Neural cell (in vitro differentiated cells): ENCODE data around the gene SUSD4. TPM values are rescaled to one million over a fixed set of nuclear protein-coding genes. Genes with fewer than 3 reads are reported as not detected.

Experiments
- H2AFZ ChIP-seq: fragments of 200-600, 300-800 bp; sonication (generic), shearing (Covaris generic); 2 replicates; pipeline ENCODE4 v1.6.0; 2014; ENCODE audit warnings: low read depth, mild to moderate bottlenecking, antibody characterized with exemption, low read length, moderate library complexity
- H3F3A ChIP-seq: fragments of 200-600 bp; shearing (Covaris generic); 2 replicates; pipeline ENCODE4 v1.6.1; 2016; ENCODE audit warnings: mild to moderate bottlenecking, moderate library complexity, mixed read lengths, antibody characterized with exemption, low read length; ENCODE audit not compliant: insufficient read depth, poor library complexity, severe bottlenecking
- H3K27ac ChIP-seq: fragments of 200-600, 300-800 bp; sonication (generic), shearing (Covaris generic); 2 replicates; pipeline ENCODE4 v1.5.1; 2014; ENCODE audit warnings: mild to moderate bottlenecking, low read length, moderate library complexity
- H3K27me3 ChIP-seq: fragments of 300-800, 200-600 bp; sonication (generic), shearing (Covaris generic); 2 replicates; pipeline ENCODE4 v1.6.0; 2014; ENCODE audit warnings: mild to moderate bottlenecking, low read depth, low read length, moderate library complexity; ENCODE audit not compliant: insufficient read depth
- H3K36me3 ChIP-seq: fragments of 300-800, 200-600 bp; sonication (generic), shearing (Covaris generic); 2 replicates; pipeline ENCODE4 v1.5.1; 2014; ENCODE audit warnings: mild to moderate bottlenecking, antibody characterized with exemption, low read length, moderate library complexity; ENCODE audit not compliant: insufficient read depth
- H3K4me2 ChIP-seq: fragments of 300-800, 200-600 bp; sonication (generic), shearing (Covaris generic); 2 replicates; pipeline ENCODE4 v1.6.0; 2014; ENCODE audit warnings: mild to moderate bottlenecking, low read length
- H3K4me3 ChIP-seq: fragments of 300-800, 200-600 bp; sonication (generic), shearing (Covaris generic); 2 replicates; pipeline ENCODE4 v1.5.1; 2014; ENCODE audit warnings: mild to moderate bottlenecking, low read length, moderate library complexity
- H3K79me2 ChIP-seq: fragments of 200-600 bp; shearing (Covaris generic); replicated peaks from 2 replicates; pipeline ENCODE4 v1.6.0; 2014; ENCODE audit warnings: mild to moderate bottlenecking, low read length, moderate library complexity; ENCODE audit not compliant: insufficient read depth
- H3K9ac ChIP-seq: fragments of 300-800, 200-600 bp; sonication (generic), shearing (Covaris generic); 2 replicates; pipeline ENCODE4 v1.6.1; 2016; ENCODE audit warnings: mild to moderate bottlenecking, low read length, mixed read lengths
- H3K9me2 ChIP-seq: fragments of 200-600 bp; shearing (Covaris generic); 2 replicates; pipeline ENCODE4 v1.6.1; 2016; ENCODE audit warnings: mild to moderate bottlenecking, low read length, mixed read lengths; ENCODE audit not compliant: insufficient read depth
- H3K9me3 ChIP-seq: fragments of 200-600, 300-800 bp; sonication (generic), shearing (Covaris generic); 2 replicates; pipeline ENCODE4 v1.6.1; 2016; ENCODE audit warnings: mild to moderate bottlenecking, mixed run types, low read length, moderate library complexity, mixed read lengths
- H4K20me1 ChIP-seq: fragments of 200-600 bp; shearing (Covaris generic); 2 replicates; pipeline ENCODE4 v1.6.1; 2016; ENCODE audit warnings: mild to moderate bottlenecking, mixed run types; ENCODE audit not compliant: insufficient read depth
- EP300 ChIP-seq: fragments of 450-650 bp; conservative IDR thresholded peaks from 2 replicates; pipeline ENCODE4 v1.6.1; 2014; ENCODE audit warnings: antibody characterized with exemption, mild to moderate bottlenecking, moderate library complexity; ENCODE audit not compliant: poor library complexity, severe bottlenecking
- EZH2 ChIP-seq: fragments of 200-600, 300-800 bp; shearing (Covaris generic), sonication (generic); IDR thresholded peaks from 2 replicates; pipeline ENCODE4 v1.6.1; 2014; ENCODE audit warnings: antibody characterized with exemption, low read length, borderline replicate concordance, mild to moderate bottlenecking; ENCODE audit not compliant: insufficient read depth, poor library complexity, severe bottlenecking
- MXI1 ChIP-seq: fragments of 450-650 bp; conservative IDR thresholded peaks from 2 replicates; pipeline ENCODE4 v1.6.1; 2014; ENCODE audit warnings: antibody characterized with exemption, mild to moderate bottlenecking; ENCODE audit not compliant: poor library complexity, severe bottlenecking
- POLR2AphosphoS5 ChIP-seq: IDR thresholded peaks from 2 replicates; pipeline ENCODE4 v1.6.1; 2012
- RAD21 ChIP-seq: fragments of 450-650 bp; conservative IDR thresholded peaks from 2 replicates; pipeline ENCODE4 v1.6.1; 2014; ENCODE audit warnings: antibody characterized with exemption, mild to moderate bottlenecking, moderate library complexity
- SMC3 ChIP-seq: fragments of 450-650 bp; conservative IDR thresholded peaks from 2 replicates; pipeline ENCODE4 v1.6.1; 2014; ENCODE audit warnings: antibody characterized with exemption, mild to moderate bottlenecking, moderate library complexity; ENCODE audit not compliant: poor library complexity
- TAF1 ChIP-seq: IDR thresholded peaks from 2 replicates; pipeline ENCODE4 v1.6.1; 2012; ENCODE audit warnings: low read depth
- polyA plus RNA-seq: library from polyadenylated mRNA; depleted of rRNA; stranded (reverse); fragments of >200 nt; gene quantifications from 2 replicates; pipeline ENCODE4 v1.2.3, GENCODE V29; 2014
- TF ChIP-seq, protein P1 (sequence below): IDR thresholded peaks from 2 replicates; pipeline ENCODE4 v1.6.1; 2012; ENCODE audit warnings: borderline replicate concordance

SUSD4 gene
- polyA plus RNA-seq, 1 donor from 2014 or later, result 31.5 TPM

DNA sequence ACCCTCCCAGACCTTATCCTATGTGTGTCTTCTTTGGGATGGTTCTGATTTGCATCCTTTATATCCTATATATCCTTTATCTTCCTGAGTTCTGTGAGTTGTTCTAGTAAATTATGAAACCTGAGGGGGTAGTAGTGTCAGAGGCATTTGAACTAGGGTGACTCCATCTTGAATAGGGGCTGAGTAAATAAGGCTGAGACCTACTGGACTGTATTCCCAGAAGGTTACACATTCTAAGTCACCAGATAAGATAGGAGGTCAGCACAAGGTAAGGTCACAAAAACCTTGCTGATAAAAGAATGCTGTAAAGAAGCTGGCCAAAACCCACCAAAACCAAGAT, 50.6 kb downstream of the SUSD4 start:
- no peaks in the 10 kb centered on the region for H3F3A ChIP-seq
- H3K79me2 ChIP-seq, result no peaks in the 10 kb centered on the region
- H3K9me2 ChIP-seq, result no peaks in the 10 kb centered on the region
- H3K4me2 ChIP-seq, result no peak overlapping the region
- H3K4me3 ChIP-seq, result no peak overlapping the region
- no peak overlapping the region for H3K27ac ChIP-seq
- no peak overlapping the region for H3K9ac ChIP-seq
- TF ChIP-seq EZH2, result no peak
- TF ChIP-seq MXI1, result no peak
- no peak for TF ChIP-seq SMC3
- no peak for TF ChIP-seq EP300
- no peak for TF ChIP-seq RAD21
- TF ChIP-seq, protein P1, sequence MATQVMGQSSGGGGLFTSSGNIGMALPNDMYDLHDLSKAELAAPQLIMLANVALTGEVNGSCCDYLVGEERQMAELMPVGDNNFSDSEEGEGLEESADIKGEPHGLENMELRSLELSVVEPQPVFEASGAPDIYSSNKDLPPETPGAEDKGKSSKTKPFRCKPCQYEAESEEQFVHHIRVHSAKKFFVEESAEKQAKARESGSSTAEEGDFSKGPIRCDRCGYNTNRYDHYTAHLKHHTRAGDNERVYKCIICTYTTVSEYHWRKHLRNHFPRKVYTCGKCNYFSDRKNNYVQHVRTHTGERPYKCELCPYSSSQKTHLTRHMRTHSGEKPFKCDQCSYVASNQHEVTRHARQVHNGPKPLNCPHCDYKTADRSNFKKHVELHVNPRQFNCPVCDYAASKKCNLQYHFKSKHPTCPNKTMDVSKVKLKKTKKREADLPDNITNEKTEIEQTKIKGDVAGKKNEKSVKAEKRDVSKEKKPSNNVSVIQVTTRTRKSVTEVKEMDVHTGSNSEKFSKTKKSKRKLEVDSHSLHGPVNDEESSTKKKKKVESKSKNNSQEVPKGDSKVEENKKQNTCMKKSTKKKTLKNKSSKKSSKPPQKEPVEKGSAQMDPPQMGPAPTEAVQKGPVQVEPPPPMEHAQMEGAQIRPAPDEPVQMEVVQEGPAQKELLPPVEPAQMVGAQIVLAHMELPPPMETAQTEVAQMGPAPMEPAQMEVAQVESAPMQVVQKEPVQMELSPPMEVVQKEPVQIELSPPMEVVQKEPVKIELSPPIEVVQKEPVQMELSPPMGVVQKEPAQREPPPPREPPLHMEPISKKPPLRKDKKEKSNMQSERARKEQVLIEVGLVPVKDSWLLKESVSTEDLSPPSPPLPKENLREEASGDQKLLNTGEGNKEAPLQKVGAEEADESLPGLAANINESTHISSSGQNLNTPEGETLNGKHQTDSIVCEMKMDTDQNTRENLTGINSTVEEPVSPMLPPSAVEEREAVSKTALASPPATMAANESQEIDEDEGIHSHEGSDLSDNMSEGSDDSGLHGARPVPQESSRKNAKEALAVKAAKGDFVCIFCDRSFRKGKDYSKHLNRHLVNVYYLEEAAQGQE, result no peak
- H3K27me3 ChIP-seq, result no peaks in the 10 kb centered on the region
- H3K36me3 ChIP-seq, result no peaks in the 10 kb centered on the region
- no peaks in the 10 kb centered on the region for H4K20me1 ChIP-seq
- H2AFZ ChIP-seq, result no peak overlapping the region
- no peaks in the 10 kb centered on the region for H3K9me3 ChIP-seq

DNA sequence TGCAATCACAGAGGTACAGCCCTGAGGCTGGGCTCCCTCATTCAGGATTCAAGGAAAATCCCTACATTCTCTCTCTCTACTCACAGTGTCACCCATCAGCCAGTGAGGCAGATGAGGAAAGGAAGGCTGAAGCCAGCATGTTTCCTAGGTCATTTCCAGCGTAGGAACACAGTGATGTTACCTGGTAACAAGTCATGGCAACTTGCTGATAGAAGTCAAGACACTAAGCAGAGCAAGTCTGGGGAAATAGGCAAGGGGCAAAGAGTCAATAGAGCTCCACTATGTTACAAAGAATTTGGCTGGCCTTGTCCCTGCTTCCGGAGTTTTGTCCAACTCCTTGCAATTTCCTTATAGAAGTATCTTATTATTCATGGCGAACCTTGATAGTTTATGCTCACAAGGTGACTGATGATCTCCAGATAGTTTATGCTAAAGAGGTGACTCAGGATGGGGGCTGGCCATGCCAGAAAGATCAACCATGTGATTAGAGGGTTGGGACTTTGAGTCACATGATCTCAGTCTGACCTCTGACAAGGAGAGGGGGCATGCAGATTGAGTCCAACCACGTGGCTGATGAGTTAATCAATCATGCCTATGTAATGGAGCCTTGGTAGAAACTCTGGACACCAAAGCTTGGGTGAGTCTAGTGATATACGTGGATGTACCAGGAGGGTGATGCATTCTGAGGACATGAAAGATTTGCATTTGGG, 51.1 kb downstream of the SUSD4 start:
- H3K9me3 ChIP-seq, result no peaks in the 10 kb centered on the region
- no peaks in the 10 kb centered on the region for H3F3A ChIP-seq
- H3K79me2 ChIP-seq, result no peaks in the 10 kb centered on the region
- no peak overlapping the region for H3K27ac ChIP-seq
- H3K9ac ChIP-seq, result no peak overlapping the region
- H3K4me3 ChIP-seq, result no peak overlapping the region
- no peaks in the 10 kb centered on the region for H3K36me3 ChIP-seq
- no peaks in the 10 kb centered on the region for H4K20me1 ChIP-seq
- H3K27me3 ChIP-seq, result no peaks in the 10 kb centered on the region
- no peak for TF ChIP-seq RAD21
- no peak for TF ChIP-seq MXI1
- no peak for TF ChIP-seq POLR2AphosphoS5
- TF ChIP-seq, protein P1, result no peak
- TF ChIP-seq TAF1, result no peak
- no peak for TF ChIP-seq EP300
- no peaks in the 10 kb centered on the region for H3K9me2 ChIP-seq
- no peak overlapping the region for H3K4me2 ChIP-seq
- no peak overlapping the region for H2AFZ ChIP-seq
